Thyroid gland (tissue), 4 donors: Measurements from ENCODE around the gene ABCA4. TPM values are rescaled to one million over a fixed set of nuclear protein-coding genes. Genes with fewer than 3 reads are reported as not detected.

Source experiments
- DNase-seq, 2 donors: peaks; one replicate each; pipeline ENCODE4 v3.0.0-alpha.2; 2019
- H3K27ac ChIP-seq, 3 donors: fragments of 200-600 bp; sonication (generic); 1 replicate in 2 of 3; 2 replicates in 1 of 3; pipeline ENCODE4 v1.5.1; 2016 to 2019; ENCODE audit warnings: mild to moderate bottlenecking in 1 of 3, moderate library complexity in 1 of 3
- H3K27me3 ChIP-seq: fragments of 200-600 bp; sonication (generic); one replicate; pipeline ENCODE4 v1.5.1; 2019
- H3K36me3 ChIP-seq, 2 donors: fragments of 200-600 bp; sonication (generic); one replicate each; pipeline ENCODE4 v1.5.1; 2016 to 2019
- H3K4me1 ChIP-seq, 2 donors: fragments of 200-600 bp; sonication (generic); one replicate each; pipeline ENCODE4 v1.5.1; 2017 to 2019
- H3K4me3 ChIP-seq, 3 donors: fragments of 200-600 bp; sonication (generic); replicated peaks in 1 of 3; 1 replicate in 2 of 3; 2 replicates in 1 of 3; pipeline ENCODE4 v1.5.1; 2016; ENCODE audit warnings: mild to moderate bottlenecking in 1 of 3
- H3K9me3 ChIP-seq: fragments of 200-600 bp; sonication (generic); one replicate; pipeline ENCODE4 v1.5.1; 2017
- POLR2A ChIP-seq, 2 donors: fragments of 450-650 bp; IDR thresholded peaks; one replicate each; pipeline ENCODE4 v1.6.1; 2017; ENCODE audit warnings: antibody characterized with exemption in 2 of 2, mild to moderate bottlenecking in 2 of 2, moderate library complexity in 1 of 2
- WGBS, 2 donors: methylation state at CpG; one replicate each; pipeline ENCODE4 v1.1.5; 2017; 5-methylcytosine and 5-hydroxymethylcytosine counted together
- intact Hi-C: fragments of 100-400 bp; cut with DNase I; formaldehyde crosslinking; loops from one replicate; pipeline ENCODE4 v1.15.1; 2023
- total RNA-seq, 4 donors: library from RNA; depleted of rRNA; stranded (reverse); fragments of >200 nt; gene quantifications; one replicate each; pipeline ENCODE4 v1.2.3, GENCODE V29; 2016
- TF ChIP-seq, protein P1 (sequence below), 6 experiments: fragments of 200-600 bp in 3 of 6; fragments of 450-650 bp in 3 of 6; sonication (generic) in 3 of 6; IDR thresholded peaks; one replicate each; pipeline ENCODE4 v1.5.1; 2016 to 2019; ENCODE audit warnings: antibody characterized with exemption in 6 of 6, mild to moderate bottlenecking in 2 of 6, inconsistent platforms in 1 of 6, moderate library complexity in 1 of 6

The ABCA4 gene
- total RNA-seq, 4 donors from 2014 or later, result 0.44 to 1.0 (median 0.82) TPM

DNA sequence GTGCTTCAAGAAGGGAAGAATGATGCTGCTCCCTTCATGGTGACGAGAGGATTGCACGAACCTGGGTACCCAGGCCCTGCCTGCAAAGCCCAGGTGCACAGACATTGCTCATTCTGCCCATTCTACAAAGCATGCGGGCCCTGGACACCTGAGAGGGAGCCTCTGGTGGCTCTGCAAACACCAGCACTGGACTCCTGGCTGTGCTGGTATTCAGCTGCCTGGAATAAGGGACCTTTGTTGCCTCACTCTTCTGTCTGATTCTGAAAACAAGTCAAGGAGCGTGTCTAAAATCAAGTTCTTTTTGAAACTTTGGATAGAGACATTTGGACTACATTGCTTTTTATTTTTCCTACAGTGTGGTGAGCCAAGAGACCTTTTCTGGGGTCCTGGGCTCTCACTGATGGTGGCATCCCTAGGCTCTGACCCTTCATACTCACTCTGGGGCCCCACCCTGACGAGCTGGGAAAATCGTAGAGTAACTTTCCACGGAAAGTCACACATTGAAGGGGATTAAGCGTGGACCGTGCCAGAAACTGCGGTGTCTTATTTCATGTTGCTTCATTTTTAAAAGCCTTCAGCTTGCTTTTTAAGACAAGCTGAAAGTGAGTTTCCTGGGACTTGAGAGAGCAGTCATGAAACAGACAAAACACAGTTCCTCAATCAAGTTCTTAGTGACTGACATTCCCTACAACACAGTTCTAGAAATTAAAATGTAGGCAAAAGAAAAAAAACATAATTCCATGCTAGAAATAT lies 24.0 kb downstream of the ABCA4 start:
- peak; percentile 84 to 86 for DNase-seq

DNA sequence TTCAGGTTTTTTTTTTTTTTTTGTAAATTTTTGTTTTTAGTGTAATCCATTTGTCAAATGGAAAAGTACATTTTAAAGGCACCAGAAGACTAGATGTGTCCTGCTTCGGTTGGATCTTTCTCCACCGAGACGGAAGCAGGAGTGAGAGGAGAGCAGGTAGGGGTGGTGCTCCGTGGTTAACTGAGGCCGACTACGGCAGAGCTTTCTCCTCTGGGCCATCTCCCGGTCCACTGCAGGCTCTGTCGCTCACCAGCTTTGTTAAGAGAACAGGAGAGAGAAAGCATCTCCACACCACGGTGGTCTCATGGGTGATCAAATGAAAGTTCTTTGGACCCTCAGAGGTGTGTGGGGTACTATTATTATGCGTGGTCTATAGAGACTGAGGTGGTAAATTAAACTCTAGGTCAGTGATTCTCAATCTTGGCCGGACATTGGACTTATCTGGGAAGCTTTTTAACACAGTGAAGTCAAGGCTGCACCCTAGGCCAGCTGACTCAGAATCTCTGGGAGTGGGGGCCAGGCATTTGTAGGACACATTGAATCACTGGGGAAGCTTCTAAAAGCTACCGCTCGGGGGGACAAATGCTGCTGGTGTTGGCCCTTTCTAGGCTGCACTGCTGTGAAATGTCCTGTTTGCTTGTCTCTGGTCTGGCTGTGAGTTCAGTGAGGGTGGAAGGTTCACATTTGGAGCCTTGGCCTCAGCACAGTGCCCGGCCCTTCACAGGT lies 25.0 kb downstream of the ABCA4 start:
- 80 to 85% methylated on average over 11 to 14 of the region's 14 CpGs for WGBS, 2 donors
- Histone ChIP-seq H3K4me1 (peaks cover 69 to 94% of the 10 kb centered on the region in 2 donors), H3K4me3 (no peak overlapping the region), H3K27ac (peak overlapping the region; percentile 92 to 94 (median 93)), H3K36me3 (no peaks in the 10 kb centered on the region), H3K9me3 (no peaks in the 10 kb centered on the region), H3K27me3 (no peaks in the 10 kb centered on the region)
- intact Hi-C loops, result no loop called here
- TF ChIP-seq, protein P1, sequence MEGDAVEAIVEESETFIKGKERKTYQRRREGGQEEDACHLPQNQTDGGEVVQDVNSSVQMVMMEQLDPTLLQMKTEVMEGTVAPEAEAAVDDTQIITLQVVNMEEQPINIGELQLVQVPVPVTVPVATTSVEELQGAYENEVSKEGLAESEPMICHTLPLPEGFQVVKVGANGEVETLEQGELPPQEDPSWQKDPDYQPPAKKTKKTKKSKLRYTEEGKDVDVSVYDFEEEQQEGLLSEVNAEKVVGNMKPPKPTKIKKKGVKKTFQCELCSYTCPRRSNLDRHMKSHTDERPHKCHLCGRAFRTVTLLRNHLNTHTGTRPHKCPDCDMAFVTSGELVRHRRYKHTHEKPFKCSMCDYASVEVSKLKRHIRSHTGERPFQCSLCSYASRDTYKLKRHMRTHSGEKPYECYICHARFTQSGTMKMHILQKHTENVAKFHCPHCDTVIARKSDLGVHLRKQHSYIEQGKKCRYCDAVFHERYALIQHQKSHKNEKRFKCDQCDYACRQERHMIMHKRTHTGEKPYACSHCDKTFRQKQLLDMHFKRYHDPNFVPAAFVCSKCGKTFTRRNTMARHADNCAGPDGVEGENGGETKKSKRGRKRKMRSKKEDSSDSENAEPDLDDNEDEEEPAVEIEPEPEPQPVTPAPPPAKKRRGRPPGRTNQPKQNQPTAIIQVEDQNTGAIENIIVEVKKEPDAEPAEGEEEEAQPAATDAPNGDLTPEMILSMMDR (IDR thresholded peaks at IDR 0.05), result no peak
- no peak for TF ChIP-seq POLR2A (IDR thresholded peaks at IDR 0.05)
- DNase-seq, result no peak

More for the DNA sequence above, 24.0 kb downstream of the ABCA4 start:
- intact Hi-C loops, result no loop called here
- peak overlapping the region; percentile 92 to 94 (median 93) for H3K27ac ChIP-seq
- H3K4me3 ChIP-seq, result no peak overlapping the region
- H3K27me3 ChIP-seq, result no peaks in the 10 kb centered on the region
- H3K36me3 ChIP-seq, result no peaks in the 10 kb centered on the region
- peaks cover 76 to 98% of the 10 kb centered on the region in 2 donors for H3K4me1 ChIP-seq
- WGBS, 2 donors, result 35 to 40% methylated on average over 10 of the region's 10 CpGs
- TF ChIP-seq POLR2A (IDR thresholded peaks at IDR 0.05), result peak in 1 of 2 donors; percentile 11
- TF ChIP-seq, protein P1 (IDR thresholded peaks at IDR 0.05), result peak in 1 of 6 experiments; percentile 19
- no peaks in the 10 kb centered on the region for H3K9me3 ChIP-seq

DNA sequence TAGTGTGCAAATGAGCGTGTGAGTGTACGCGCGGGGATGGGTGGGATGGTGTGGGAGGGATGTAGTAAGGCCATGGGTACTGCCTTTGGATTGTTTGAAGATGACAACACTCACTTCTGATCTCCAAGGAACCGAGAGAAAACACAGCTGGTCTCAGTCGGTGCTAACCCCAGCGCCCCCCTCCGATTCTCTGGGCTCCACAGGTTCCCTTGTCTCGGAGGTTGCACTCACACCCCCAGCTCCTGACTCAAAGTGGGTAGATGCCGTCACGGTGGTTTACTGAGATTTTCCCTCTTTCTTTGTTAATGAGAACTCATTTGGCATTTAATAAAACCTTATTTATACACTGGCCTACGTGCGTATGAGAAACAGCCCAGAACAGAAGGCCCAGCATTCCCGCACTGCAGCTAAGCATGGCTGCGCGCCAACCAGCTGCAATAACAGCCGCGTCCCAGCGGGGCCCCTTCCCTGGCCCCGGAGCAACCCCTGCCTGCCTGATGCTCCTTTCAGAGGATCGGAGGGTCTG lies 25.8 kb downstream of the ABCA4 start:
- H3K4me3 ChIP-seq, result no peak overlapping the region

DNA sequence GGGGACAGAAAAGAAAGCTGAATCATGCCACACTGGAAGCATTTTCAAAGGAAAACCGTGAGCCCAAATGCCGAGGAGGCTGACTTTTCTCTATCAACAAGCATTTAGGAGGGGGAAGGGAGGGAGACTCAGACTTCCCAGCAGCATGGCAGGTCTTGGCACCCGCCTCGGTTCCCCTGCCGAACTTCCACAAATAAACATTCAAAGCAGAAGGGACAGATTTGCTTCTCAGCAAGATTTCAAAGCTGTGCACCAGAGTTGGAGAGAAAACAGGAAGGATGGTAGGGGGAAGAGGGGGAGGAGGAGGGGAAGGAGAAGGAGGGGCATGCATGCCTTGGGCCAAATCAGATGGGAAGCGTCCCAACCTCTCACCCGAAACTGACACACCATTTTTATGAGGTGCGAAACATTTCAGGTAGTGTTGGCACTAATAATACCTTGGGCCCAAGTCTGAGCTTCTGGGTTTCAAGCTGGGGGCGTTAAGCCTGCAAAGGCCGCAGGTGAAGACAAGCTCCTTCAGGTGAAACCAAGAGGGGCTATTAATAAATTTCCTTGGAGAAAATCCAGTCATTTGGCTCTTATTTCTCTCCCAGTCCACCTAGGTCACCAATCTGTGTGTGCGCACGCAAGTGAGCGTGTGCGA lies 26.4 kb downstream of the ABCA4 start:
- Histone ChIP-seq H3K4me3 (no peak overlapping the region), H3K27me3 (no peaks in the 10 kb centered on the region), H3K36me3 (no peaks in the 10 kb centered on the region), H3K27ac (peak overlapping the region; percentile 92 to 94 (median 93)), H3K9me3 (no peaks in the 10 kb centered on the region), H3K4me1 (peaks cover 67 to 81% of the 10 kb centered on the region in 2 donors)
- intact Hi-C loops, result no loop called here
- WGBS, 2 donors, result 33 to 35% methylated on average over 14 of the region's 14 CpGs
- DNase-seq, result peak; percentile 83
- TF ChIP-seq, protein P1 (IDR thresholded peaks at IDR 0.05), result no peak
- peak in 1 of 2 donors; percentile 11 for TF ChIP-seq POLR2A (IDR thresholded peaks at IDR 0.05)

More for the DNA sequence above, 25.8 kb downstream of the ABCA4 start:
- peaks cover 68 to 87% of the 10 kb centered on the region in 2 donors for H3K4me1 ChIP-seq
- no peaks in the 10 kb centered on the region for H3K9me3 ChIP-seq
- TF ChIP-seq, protein P1 (IDR thresholded peaks at IDR 0.05), result no peak
- TF ChIP-seq POLR2A (IDR thresholded peaks at IDR 0.05), result no peak
- no peaks in the 10 kb centered on the region for H3K27me3 ChIP-seq
- no peaks in the 10 kb centered on the region for H3K36me3 ChIP-seq
- intact Hi-C loops, result no loop called here
- peak; percentile 66 to 68 for DNase-seq
- WGBS, 2 donors, result 51 to 53% methylated on average over 21 of the region's 21 CpGs
- H3K27ac ChIP-seq, result peak overlapping the region; percentile 92 to 94 (median 93)
